ENCODE results near the gene FTSJ3.

The FTSJ3 gene

GRCh38 chr17:63848834-63849689 is 21.6 kb upstream of the FTSJ3 start (continued):
- TF ChIP-seq, protein P1, sequence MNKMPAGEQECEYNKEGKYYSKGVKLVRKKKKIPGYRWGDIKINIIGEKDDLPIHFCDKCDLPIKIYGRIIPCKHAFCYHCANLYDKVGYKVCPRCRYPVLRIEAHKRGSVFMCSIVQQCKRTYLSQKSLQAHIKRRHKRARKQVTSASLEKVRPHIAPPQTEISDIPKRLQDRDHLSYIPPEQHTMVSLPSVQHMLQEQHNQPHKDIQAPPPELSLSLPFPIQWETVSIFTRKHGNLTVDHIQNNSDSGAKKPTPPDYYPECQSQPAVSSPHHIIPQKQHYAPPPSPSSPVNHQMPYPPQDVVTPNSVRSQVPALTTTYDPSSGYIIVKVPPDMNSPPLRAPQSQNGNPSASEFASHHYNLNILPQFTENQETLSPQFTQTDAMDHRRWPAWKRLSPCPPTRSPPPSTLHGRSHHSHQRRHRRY (tag by site-specific recombination; IDR thresholded peaks at IDR 0.05), result no peak
- TF ChIP-seq ZBTB11 (tag by site-specific recombination; conservative IDR thresholded peaks at IDR 0.05; ENCODE audit: low read depth) (no peak), ZNF175 (tag by site-specific recombination; IDR thresholded peaks at IDR 0.05) (no peak), ZNF580 (tag by site-specific recombination; IDR thresholded peaks at IDR 0.05) (no peak), ZNF366 (tag by site-specific recombination; conservative IDR thresholded peaks at IDR 0.05) (no peak)

GRCh38 chr17:63847525-63848249 is 20.2 kb upstream of the FTSJ3 start:
- H3K4me1 ChIP-seq (ENCODE audit: control insufficient read depth, insufficient read depth, low read length), result no peaks in the 10 kb centered on the region; the same call in 1 of the 2 replicates
- no peaks in the 10 kb centered on the region for H3K9me3 ChIP-seq (ENCODE audit: control insufficient read depth, insufficient read depth, low read depth, low read length)
- H3K36me3 ChIP-seq (ENCODE audit: control insufficient read depth in 2 of 2, insufficient read depth in 1 of 2, low read length in 2 of 2), result no peaks in the 10 kb centered on the region
- ChIA-PET POLR2A (interaction anchor here (1.9 kb wide), 1 partner anchor 74 kb away, joined by 6 read pairs; the partner anchor contains the start of genes CCDC47 and DDX42), CTCF (interaction anchor here (0.6 to 9.5 kb wide), 7 partner anchors 9 to 42 kb away, joined by 3 to 62 read pairs (median 4); partner anchors contain the start of gene GH2)
- H3K27ac ChIP-seq (ENCODE audit: extremely low read depth, low read depth, low read length), result no peak overlapping the region
- no peak overlapping the region for H3K4me3 ChIP-seq (ENCODE audit: low read depth, low read length)
- TF ChIP-seq ZNF174 (tag by site-specific recombination; IDR thresholded peaks at IDR 0.05) (no peak), ZNF664 (tag by site-specific recombination; IDR thresholded peaks at IDR 0.05) (peak; percentile 92), ZNF239 (tag by site-specific recombination; IDR thresholded peaks at IDR 0.05) (no peak), ZNF335 (tag by site-specific recombination; conservative IDR thresholded peaks at IDR 0.05) (no peak)

- CTCF ChIA-PET, result interaction anchor here (0.6 to 9.5 kb wide), 3 partner anchors 10 to 21 kb away, joined by 3 to 62 read pairs (median 4); no protein-coding TSS in a partner anchor
- TF ChIP-seq SETDB1 (IDR thresholded peaks at IDR 0.05; ENCODE audit: insufficient read length, low read length) (no peak), SP7 (tag by site-specific recombination; IDR thresholded peaks at IDR 0.05) (no peak), REST (tag by site-specific recombination; IDR thresholded peaks at IDR 0.05) (no peak)
- H3K36me3 ChIP-seq (ENCODE audit: control insufficient read depth in 2 of 2, insufficient read depth in 1 of 2, low read length in 2 of 2), result no peaks in the 10 kb centered on the region
- peaks cover 8% of the 10 kb centered on the region for H3K4me1 ChIP-seq (ENCODE audit: control insufficient read depth, insufficient read depth, low read length)
- POLR2A ChIA-PET, result interaction anchor here (0.6 kb wide), 1 partner anchor 952 kb away, joined by 4 read pairs; no protein-coding TSS in a partner anchor
- no peak overlapping the region for H3K27ac ChIP-seq (ENCODE audit: extremely low read depth, low read depth, low read length)
- no peak overlapping the region for H3K4me3 ChIP-seq (ENCODE audit: low read depth, low read length)
- H3K9me3 ChIP-seq (ENCODE audit: control insufficient read depth, insufficient read depth, low read depth, low read length), result no peaks in the 10 kb centered on the region
Observed at GRCh38 chr17:63845509-63845908, 18.0 kb upstream of the FTSJ3 start.

Data from HEK293 (cell line).